Neutrophil (primary cell): ENCODE results near the gene HLA-C.

Experiments used
- H3K27ac ChIP-seq: fragments of 200-600 bp; sonication (generic); 2 replicates; pipeline ENCODE4 v1.5.1; 2016; ENCODE audit warnings: mild to moderate bottlenecking, moderate library complexity
- H3K27me3 ChIP-seq: fragments of 200-600 bp; sonication (generic); 2 replicates; pipeline ENCODE4 v1.6.0; 2016; ENCODE audit warnings: mild to moderate bottlenecking
- H3K36me3 ChIP-seq: fragments of 200-600 bp; sonication (generic); 2 replicates; pipeline ENCODE4 v1.5.1; 2017
- H3K4me1 ChIP-seq, 2 experiments: fragments of 200-600 bp in 1 of 2; sonication (generic) in 1 of 2; 1 replicate in 1 of 2; 2 replicates in 1 of 2; pipeline versions ENCODE4 v1.5.1 to v1.6.1; 2013 to 2016; ENCODE audit warnings: low read depth in 1 of 2, low read length in 1 of 2, mild to moderate bottlenecking in 1 of 2, moderate library complexity in 1 of 2; ENCODE audit not compliant: control insufficient read depth in 1 of 2, insufficient read depth in 1 of 2
- H3K4me3 ChIP-seq, 2 experiments: fragments of 200-600 bp in 1 of 2; sonication (generic) in 1 of 2; 1 replicate in 1 of 2; 2 replicates in 1 of 2; pipeline ENCODE4 v1.5.1; 2013 to 2016; ENCODE audit warnings: low read depth in 1 of 2, low read length in 1 of 2, mild to moderate bottlenecking in 1 of 2, moderate library complexity in 1 of 2
- H3K9me3 ChIP-seq: fragments of 200-600 bp; sonication (generic); 2 replicates; pipeline ENCODE4 v1.5.1; 2016
- TF ChIP-seq, protein P1 (sequence below): fragments of 200-600 bp; sonication (generic); IDR thresholded peaks from 2 replicates; pipeline ENCODE4 v1.5.1; 2016; ENCODE audit warnings: antibody characterized with exemption

Gene HLA-C

DNA sequence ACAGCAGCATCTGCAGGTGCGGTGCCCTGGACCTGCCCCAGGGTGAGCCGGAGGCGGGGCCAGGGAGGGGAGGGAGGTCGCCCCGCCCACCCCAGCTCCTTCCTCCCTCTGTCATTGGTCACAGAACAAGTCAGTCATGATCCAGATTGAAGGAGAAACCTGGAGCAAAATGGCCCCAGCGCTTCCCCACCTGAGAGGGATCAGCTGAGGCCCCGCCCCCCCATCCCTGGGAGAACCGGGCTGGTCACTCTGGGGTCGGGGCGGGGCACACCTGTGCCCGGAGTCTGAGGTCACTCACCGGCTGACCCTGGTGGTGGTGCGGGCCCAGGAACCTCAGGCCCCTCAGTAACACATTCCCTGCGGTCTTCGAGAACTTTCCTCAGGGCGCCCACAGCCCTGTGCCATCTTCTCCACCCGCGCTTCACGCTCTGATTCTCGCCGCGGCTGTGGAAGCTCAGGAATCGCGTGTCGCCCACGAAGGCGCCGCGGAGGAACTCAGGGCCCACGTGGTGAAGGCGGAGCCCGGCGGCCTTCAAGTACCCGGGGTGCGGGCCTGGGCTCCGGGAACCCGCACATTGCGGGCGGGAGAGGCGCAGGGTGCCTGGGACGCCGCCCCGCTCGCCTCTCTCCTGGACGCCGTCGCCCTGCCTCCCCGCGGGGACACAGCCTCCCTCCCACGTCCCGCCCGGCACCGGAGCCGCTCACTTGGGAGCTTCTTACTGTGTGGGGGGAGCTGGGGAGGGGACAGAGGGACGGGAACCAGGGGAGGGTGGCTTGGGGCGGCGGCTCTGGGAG is 36.4 kb upstream of the HLA-C start:
- Histone ChIP-seq H3K4me3 (peak overlapping the region; percentile 58 to 78), H3K9me3 (no peaks in the 10 kb centered on the region), H3K4me1 (peaks cover 0 to 13% of the 10 kb centered on the region in 2 experiments), H3K27ac (peak overlapping the region; percentile 27), H3K36me3 (no peaks in the 10 kb centered on the region), H3K27me3 (peaks cover 91% of the 10 kb centered on the region)
- TF ChIP-seq, protein P1, sequence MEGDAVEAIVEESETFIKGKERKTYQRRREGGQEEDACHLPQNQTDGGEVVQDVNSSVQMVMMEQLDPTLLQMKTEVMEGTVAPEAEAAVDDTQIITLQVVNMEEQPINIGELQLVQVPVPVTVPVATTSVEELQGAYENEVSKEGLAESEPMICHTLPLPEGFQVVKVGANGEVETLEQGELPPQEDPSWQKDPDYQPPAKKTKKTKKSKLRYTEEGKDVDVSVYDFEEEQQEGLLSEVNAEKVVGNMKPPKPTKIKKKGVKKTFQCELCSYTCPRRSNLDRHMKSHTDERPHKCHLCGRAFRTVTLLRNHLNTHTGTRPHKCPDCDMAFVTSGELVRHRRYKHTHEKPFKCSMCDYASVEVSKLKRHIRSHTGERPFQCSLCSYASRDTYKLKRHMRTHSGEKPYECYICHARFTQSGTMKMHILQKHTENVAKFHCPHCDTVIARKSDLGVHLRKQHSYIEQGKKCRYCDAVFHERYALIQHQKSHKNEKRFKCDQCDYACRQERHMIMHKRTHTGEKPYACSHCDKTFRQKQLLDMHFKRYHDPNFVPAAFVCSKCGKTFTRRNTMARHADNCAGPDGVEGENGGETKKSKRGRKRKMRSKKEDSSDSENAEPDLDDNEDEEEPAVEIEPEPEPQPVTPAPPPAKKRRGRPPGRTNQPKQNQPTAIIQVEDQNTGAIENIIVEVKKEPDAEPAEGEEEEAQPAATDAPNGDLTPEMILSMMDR = no peak

GRCh38 chr6:31307669-31308049 is 35.8 kb upstream of the HLA-C start:
- Histone ChIP-seq H3K27ac (no peak overlapping the region), H3K4me1 (peaks cover 0 to 13% of the 10 kb centered on the region in 2 experiments), H3K4me3 (peak overlapping the region; percentile 58 to 78), H3K36me3 (no peaks in the 10 kb centered on the region), H3K27me3 (peaks cover 91% of the 10 kb centered on the region), H3K9me3 (no peaks in the 10 kb centered on the region)
- TF ChIP-seq, protein P1 = no peak

- H3K4me3 ChIP-seq = no peak overlapping the region
- H3K36me3 ChIP-seq = no peaks in the 10 kb centered on the region
- peaks cover 0 to 13% of the 10 kb centered on the region in 2 experiments for H3K4me1 ChIP-seq
- TF ChIP-seq, protein P1 = no peak
- no peak overlapping the region for H3K27ac ChIP-seq
- no peaks in the 10 kb centered on the region for H3K9me3 ChIP-seq
- H3K27me3 ChIP-seq = peaks cover 92% of the 10 kb centered on the region
Measured at GRCh38 chr6:31305703-31306219, 33.9 kb upstream of the HLA-C start.

- Histone ChIP-seq H3K4me3 (no peak overlapping the region), H3K9me3 (no peaks in the 10 kb centered on the region), H3K4me1 (peaks cover 0 to 13% of the 10 kb centered on the region in 2 experiments), H3K27me3 (peaks cover 92% of the 10 kb centered on the region), H3K27ac (peak overlapping the region; percentile 15), H3K36me3 (no peaks in the 10 kb centered on the region)
- TF ChIP-seq, protein P1 = no peak
Measured at GRCh38 chr6:31304683-31305082, 32.8 kb upstream of the HLA-C start.

GRCh38 chr6:31300797-31301196 is 28.9 kb upstream of the HLA-C start:
- Histone ChIP-seq H3K4me3 (no peak overlapping the region), H3K27me3 (peaks cover 89% of the 10 kb centered on the region), H3K36me3 (no peaks in the 10 kb centered on the region), H3K9me3 (no peaks in the 10 kb centered on the region), H3K27ac (no peak overlapping the region), H3K4me1 (no peaks in the 10 kb centered on the region)
- TF ChIP-seq, protein P1 = no peak
